GM12801 (cell line): ENCODE measurements around the gene ZSCAN5C.

Experiments
- CTCF ChIP-seq: IDR thresholded peaks from one replicate; pipeline ENCODE4 v1.5.1; 2011; ENCODE audit warnings: control low read depth; ENCODE audit not compliant: insufficient read length; ENCODE audit errors: extremely low read depth

The ZSCAN5C gene

DNA sequence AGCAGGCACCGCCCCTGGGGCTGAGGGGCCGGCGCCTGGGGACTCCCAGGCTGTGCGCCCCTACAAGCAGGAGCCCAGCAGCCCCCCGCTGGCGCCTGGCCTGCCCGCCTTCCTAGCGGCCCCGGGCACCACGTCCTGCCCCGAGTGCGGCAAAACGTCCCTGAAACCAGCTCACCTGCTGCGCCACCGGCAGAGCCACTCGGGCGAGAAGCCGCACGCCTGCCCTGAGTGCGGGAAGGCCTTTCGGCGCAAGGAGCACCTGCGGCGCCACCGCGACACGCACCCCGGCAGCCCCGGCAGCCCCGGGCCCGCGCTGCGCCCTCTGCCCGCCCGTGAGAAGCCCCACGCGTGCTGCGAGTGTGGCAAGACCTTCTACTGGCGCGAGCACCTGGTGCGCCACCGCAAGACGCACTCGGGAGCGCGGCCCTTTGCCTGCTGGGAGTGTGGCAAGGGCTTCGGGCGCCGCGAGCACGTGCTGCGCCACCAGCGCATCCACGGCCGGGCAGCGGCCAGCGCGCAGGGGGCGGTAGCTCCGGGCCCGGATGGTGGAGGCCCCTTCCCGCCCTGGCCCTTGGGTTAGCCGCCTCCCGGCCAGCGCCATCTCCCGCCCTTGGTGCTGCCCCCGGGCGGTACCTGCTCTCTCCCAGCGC, 42.3 kb upstream of the ZSCAN5C start:
- TF ChIP-seq CTCF = no peak

DNA sequence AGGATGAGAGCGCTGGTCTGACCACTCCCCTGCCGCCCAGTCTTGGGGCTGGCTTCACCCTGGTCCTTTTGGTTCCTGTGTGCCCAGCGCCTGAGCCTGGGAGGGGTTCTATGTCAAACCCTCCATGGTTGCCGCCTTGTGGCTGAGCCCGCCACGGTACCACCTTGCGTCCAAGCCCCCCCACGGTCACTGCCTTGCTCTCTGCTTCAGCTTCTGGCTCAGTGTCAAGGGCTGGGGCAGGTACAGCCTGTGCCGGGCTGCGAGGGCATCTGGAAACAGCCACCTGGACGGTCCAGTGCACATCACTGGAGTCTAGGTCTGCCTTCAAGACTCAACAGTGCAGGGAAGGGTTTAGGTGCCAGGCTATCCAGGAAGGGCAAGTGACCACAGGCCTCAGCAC, 40.5 kb upstream of the ZSCAN5C start:
- no peak for TF ChIP-seq CTCF

DNA sequence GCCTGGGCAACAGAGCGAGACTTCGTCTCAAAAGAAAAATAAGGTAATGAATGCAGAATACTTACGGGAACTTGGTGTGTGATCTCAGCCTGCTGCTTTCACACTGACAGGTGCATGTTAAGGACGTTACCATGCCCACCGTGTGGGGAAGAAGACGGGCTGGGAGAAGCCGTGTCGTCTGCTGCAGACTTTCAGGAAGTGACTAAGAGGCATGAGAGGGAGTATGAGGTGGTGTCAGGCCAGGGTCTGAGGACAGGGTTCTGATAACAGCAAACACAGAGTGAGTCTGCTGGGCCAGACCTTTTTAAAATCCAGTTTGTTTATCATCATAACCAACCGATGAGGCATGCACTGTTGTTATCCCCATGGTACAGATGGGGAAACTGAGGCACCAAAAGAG, 39.8 kb upstream of the ZSCAN5C start:
- TF ChIP-seq CTCF = no peak

GRCh38 chr19:56163097-56163496, 39.0 kb upstream of the ZSCAN5C start:
- TF ChIP-seq CTCF = no peak

DNA sequence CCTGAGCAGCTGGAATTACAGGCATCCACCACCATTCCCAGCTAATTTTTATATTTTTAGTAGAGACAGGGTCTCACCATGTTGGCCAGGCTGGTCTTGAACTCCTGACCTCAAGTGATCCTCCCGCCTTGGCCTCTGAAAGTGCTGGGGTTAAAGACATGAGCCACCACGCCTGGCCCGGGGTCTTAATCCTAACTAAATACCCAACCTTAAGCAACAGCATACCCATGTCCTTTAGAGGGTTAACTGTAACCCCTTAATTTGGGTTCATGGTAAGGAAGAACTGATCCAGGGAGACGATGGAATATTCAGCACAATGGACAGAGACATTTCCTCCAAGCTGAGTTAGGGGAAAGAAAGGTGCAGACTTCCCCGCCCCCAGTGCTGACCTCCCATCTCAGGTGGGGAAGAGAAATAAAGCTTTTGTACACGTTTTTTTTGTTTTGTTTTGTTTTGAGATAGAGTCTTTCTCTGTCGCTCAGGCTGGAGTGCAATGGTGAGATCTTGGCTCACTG, 35.0 kb upstream of the ZSCAN5C start:
- no peak for TF ChIP-seq CTCF

DNA sequence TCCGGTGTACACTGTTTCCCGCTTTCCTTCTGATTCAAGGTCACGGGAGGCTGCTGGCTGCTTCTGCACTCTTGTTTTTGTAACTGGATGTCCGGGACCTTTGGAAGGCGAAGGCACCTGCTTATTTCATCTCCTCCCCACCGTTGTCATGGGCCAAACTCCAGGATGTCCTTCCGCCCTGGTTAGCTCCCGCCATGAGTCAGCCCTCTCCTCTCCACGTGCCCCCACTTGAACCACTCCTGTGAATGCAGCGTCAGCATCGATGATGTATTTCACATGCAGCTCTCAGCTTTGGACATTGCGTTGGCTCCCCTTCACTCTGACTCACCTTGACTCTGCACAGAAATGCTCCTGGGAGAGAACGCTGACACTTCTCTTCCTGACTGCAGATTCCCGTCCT, 31.8 kb upstream of the ZSCAN5C start:
- no peak for TF ChIP-seq CTCF

- TF ChIP-seq CTCF = no peak
Measured at GRCh38 chr19:56174086-56174485, 28.0 kb upstream of the ZSCAN5C start.
